Measurements from ENCODE around the gene NPY2R. TPM values are rescaled to one million over a fixed set of nuclear protein-coding genes. Genes with fewer than 3 reads are reported as not detected.

Gene NPY2R
- total and polyA plus RNA-seq, 12 donors, result 0.01 to 0.07 TPM; not detected in 10

DNA sequence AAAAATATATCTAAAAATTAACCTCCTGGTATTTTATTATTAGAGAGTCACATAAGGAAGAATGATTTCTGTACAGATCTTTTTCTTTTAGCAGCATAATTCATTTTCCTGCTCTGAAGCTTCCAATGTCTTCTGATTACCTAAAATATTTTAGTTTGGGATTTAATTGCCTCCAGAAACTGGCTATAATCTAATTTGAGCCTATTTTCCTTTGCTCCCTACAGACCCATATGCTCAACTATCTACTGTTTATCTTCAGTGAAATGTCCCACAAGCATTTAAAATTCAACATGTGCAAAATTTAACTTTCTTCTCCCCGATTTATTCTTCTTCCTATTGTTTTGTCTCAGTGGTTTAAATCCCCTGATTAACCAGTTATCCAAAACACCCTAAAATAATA, 29.1 kb downstream of the NPY2R start:
- no peak overlapping the region for H3K27ac ChIP-seq
- 47 to 64% methylated on average over 1 of the region's 1 CpG for whole genome bisulfite sequencing, 2 donors
- peaks cover 0 to 10% (median 0%) of the 10 kb centered on the region in 11 donors for H3K9me3 ChIP-seq
- no peaks in the 10 kb centered on the region for H3K4me1 ChIP-seq
- DNase-seq (no peak), ATAC-seq (no peak)
- TF ChIP-seq, protein P1, sequence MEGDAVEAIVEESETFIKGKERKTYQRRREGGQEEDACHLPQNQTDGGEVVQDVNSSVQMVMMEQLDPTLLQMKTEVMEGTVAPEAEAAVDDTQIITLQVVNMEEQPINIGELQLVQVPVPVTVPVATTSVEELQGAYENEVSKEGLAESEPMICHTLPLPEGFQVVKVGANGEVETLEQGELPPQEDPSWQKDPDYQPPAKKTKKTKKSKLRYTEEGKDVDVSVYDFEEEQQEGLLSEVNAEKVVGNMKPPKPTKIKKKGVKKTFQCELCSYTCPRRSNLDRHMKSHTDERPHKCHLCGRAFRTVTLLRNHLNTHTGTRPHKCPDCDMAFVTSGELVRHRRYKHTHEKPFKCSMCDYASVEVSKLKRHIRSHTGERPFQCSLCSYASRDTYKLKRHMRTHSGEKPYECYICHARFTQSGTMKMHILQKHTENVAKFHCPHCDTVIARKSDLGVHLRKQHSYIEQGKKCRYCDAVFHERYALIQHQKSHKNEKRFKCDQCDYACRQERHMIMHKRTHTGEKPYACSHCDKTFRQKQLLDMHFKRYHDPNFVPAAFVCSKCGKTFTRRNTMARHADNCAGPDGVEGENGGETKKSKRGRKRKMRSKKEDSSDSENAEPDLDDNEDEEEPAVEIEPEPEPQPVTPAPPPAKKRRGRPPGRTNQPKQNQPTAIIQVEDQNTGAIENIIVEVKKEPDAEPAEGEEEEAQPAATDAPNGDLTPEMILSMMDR (IDR thresholded peaks at IDR 0.05), result no peak
- no peak overlapping the region for H3K4me3 ChIP-seq
- intact Hi-C loops (cut with DNase I), result no loop called here
- H3K27me3 ChIP-seq, result no peaks in the 10 kb centered on the region
- no peaks in the 10 kb centered on the region for H3K36me3 ChIP-seq

- H3K27me3 ChIP-seq, result no peaks in the 10 kb centered on the region
- H3K36me3 ChIP-seq, result no peaks in the 10 kb centered on the region
- TF ChIP-seq, protein P1 (IDR thresholded peaks at IDR 0.05), result no peak
- 90 to 93% methylated on average over 4 of the region's 4 CpGs for WGBS, 2 donors
- no peak overlapping the region for H3K4me3 ChIP-seq
- DNase-seq (no peak), ATAC-seq (no peak)
- peaks cover 0 to 10% (median 0%) of the 10 kb centered on the region in 11 donors for H3K9me3 ChIP-seq
- intact Hi-C loops (cut with DNase I), result no loop called here
- no peaks in the 10 kb centered on the region for H3K4me1 ChIP-seq
- no peak overlapping the region for H3K27ac ChIP-seq
Measured at GRCh38 chr4:155241225-155241624, 32.8 kb downstream of the NPY2R start.

- Histone ChIP-seq H3K36me3 (no peaks in the 10 kb centered on the region), H3K27ac (no peak overlapping the region), H3K27me3 (no peaks in the 10 kb centered on the region), H3K4me3 (no peak overlapping the region), H3K9me3 (peaks cover 0 to 10% (median 0%) of the 10 kb centered on the region in 11 donors), H3K4me1 (no peaks in the 10 kb centered on the region)
- intact Hi-C loops (cut with DNase I), result no loop called here
- no peak for ATAC-seq
- DNase-seq, result no peak
- TF ChIP-seq, protein P1 (IDR thresholded peaks at IDR 0.05), result no peak
Measured at GRCh38 chr4:155241664-155242063, 33.2 kb downstream of the NPY2R start.

DNA sequence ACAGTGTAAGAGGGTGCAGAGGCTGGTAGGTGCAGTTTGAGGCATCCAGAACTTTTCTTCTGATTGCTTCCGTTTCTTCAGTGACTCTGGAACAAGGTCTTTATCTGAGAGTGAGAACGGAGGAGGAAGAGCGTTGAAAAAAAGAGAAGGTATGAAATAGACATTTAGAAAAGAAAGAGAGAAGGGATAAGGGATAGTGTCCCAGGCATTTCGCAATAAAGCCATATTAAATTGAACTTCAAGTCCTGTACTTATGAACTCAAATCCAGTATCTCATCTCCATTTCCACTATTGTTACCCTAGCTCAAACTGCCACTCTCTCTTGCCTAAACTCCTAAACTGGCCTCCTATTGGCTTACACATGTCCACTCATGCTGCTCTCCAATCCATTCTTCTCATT, 36.7 kb downstream of the NPY2R start:
- peaks cover 0 to 10% (median 0%) of the 10 kb centered on the region in 11 donors for H3K9me3 ChIP-seq
- peaks cover 0 to 4% (median 0%) of the 10 kb centered on the region in 7 donors for H3K27me3 ChIP-seq
- WGBS, 2 donors, result 81 to 83% methylated on average over 4 of the region's 4 CpGs
- intact Hi-C loops (cut with DNase I), result no loop called here
- TF ChIP-seq, protein P1 (IDR thresholded peaks at IDR 0.05), result no peak
- ATAC-seq (no peak), DNase-seq (no peak)
- no peak overlapping the region for H3K27ac ChIP-seq
- no peak overlapping the region for H3K4me3 ChIP-seq
- no peaks in the 10 kb centered on the region for H3K4me1 ChIP-seq
- H3K36me3 ChIP-seq, result no peaks in the 10 kb centered on the region

Measured in heart right ventricle (tissue), 16 donors.